ENCODE measurements around the gene TRIP12. TPM values are rescaled to one million over a fixed set of nuclear protein-coding genes. Genes with fewer than 3 reads are reported as not detected.
"Not testable (repeated sequence)": the region's sequence is repeated elsewhere in the genome, so short reads cannot be mapped to it uniquely, and the experiment has no call there.

The TRIP12 gene
- total RNA-seq, 1 donor from 2014 or later, result 162 TPM

DNA sequence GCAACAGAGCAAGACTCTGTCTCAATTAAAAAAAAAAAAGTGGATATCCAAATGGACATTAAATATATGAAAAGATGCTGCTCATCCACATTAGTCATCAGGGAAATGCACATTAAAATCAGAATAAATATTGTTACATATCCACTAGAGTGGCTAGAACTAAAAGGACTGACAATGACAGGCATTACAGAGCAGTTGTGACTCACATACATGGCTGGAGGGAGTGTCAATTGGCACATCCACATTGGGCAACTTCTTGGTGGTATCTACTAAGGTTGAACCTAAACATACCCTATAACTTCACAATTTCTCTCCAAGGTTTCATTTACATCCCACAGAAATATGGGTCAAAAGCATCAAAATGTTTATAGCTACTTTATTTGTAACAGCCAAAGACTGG is 193.4 kb downstream of the TRIP12 start:
- Histone ChIP-seq H3K27me3 (no peaks in the 10 kb centered on the region), H3K4me1 (no peaks in the 10 kb centered on the region), H3K36me3 (no peaks in the 10 kb centered on the region), H3K9me3 (no peaks in the 10 kb centered on the region), H3K27ac (no peak overlapping the region), H3K4me3 (no peak overlapping the region)
- no peak for TF ChIP-seq POLR2AphosphoS5 (IDR thresholded peaks at IDR 0.05; ENCODE audit: insufficient read depth in 1 of 2, low read depth in 1 of 2)
- TF ChIP-seq, protein P1, sequence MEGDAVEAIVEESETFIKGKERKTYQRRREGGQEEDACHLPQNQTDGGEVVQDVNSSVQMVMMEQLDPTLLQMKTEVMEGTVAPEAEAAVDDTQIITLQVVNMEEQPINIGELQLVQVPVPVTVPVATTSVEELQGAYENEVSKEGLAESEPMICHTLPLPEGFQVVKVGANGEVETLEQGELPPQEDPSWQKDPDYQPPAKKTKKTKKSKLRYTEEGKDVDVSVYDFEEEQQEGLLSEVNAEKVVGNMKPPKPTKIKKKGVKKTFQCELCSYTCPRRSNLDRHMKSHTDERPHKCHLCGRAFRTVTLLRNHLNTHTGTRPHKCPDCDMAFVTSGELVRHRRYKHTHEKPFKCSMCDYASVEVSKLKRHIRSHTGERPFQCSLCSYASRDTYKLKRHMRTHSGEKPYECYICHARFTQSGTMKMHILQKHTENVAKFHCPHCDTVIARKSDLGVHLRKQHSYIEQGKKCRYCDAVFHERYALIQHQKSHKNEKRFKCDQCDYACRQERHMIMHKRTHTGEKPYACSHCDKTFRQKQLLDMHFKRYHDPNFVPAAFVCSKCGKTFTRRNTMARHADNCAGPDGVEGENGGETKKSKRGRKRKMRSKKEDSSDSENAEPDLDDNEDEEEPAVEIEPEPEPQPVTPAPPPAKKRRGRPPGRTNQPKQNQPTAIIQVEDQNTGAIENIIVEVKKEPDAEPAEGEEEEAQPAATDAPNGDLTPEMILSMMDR (IDR thresholded peaks at IDR 0.05), result no peak
- TF ChIP-seq POLR2A (IDR thresholded peaks at IDR 0.05), result no peak
- intact Hi-C loops (cut with DNase I), result no loop called here
- no peak for DNase-seq (ENCODE audit: extremely low spot score in 2 of 2)

DNA sequence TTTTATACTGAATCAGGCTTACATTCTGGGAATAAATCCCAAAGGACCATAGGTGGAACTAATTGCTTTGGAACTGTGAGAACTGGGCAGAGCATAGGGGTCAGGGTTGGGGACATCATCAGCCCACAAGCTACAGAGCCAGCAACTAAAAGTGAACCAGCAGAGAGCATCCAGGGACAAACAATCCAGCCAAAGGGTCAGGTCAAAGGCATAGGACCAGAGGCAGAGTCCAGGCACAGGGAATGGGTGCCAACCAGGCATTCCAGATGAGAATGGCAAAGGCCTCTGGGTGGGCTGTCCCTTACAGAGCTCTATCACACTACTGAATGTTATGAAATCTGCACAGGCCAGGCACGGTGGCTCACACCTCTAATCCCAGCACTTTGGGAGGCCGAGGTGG is 195.2 kb downstream of the TRIP12 start:
- Histone ChIP-seq H3K4me1 (no peaks in the 10 kb centered on the region), H3K27me3 (no peaks in the 10 kb centered on the region), H3K27ac (no peak overlapping the region), H3K9me3 (no peaks in the 10 kb centered on the region), H3K4me3 (no peak overlapping the region), H3K36me3 (no peaks in the 10 kb centered on the region)
- intact Hi-C loops (cut with DNase I), result no loop called here
- TF ChIP-seq POLR2A (IDR thresholded peaks at IDR 0.05) (no peak), POLR2AphosphoS5 (IDR thresholded peaks at IDR 0.05; ENCODE audit: insufficient read depth in 1 of 2, low read depth in 1 of 2) (no peak)
- TF ChIP-seq, protein P1 (IDR thresholded peaks at IDR 0.05), result no peak
- no peak for DNase-seq (ENCODE audit: extremely low spot score in 2 of 2)

DNA sequence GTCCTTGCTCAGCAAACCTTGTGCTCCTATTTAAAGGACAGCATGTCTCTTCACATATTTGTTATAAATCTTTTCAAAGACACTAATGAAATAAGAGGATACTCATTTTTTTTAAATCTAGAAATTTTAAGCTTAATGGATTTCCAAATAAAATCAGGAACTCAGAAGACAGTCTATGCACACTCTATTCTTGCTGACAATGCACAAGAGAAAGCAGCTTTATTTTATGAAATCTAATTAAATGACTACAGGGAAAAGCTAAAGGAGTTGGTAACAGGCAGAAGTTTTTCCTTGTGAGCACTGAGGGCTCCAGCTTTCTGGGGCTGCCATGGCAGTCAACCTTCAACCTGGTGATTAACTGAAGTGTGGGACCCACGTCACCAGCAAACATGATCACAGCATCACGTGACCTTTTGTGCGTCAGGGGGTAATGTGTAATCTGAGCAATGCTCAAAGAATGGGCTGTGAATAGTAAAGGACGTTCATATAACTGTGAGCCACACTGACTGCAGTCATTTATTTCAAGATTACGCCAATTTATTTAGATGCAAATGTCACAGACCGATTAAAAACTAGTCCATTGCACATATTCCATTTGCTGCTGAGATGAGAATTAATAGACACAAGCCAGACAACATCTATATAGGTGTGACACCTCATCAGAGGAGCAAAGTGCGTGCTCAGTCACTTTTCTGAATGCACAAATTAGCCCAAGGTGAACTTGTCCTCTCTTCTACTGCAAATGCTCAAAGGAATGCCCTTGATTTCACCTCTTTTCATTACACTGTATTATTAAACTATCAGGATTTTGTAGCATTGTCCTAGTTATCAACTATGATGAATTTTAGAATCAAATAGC is 195.9 kb downstream of the TRIP12 start:
- Histone ChIP-seq H3K4me1 (no peaks in the 10 kb centered on the region), H3K9me3 (no peaks in the 10 kb centered on the region), H3K27me3 (no peaks in the 10 kb centered on the region), H3K4me3 (no peak overlapping the region), H3K27ac (no peak overlapping the region), H3K36me3 (no peaks in the 10 kb centered on the region)
- DNase-seq (ENCODE audit: extremely low spot score in 2 of 2), result no peak
- intact Hi-C loops (cut with DNase I), result no loop called here
- TF ChIP-seq, protein P1 (IDR thresholded peaks at IDR 0.05), result no peak
- no peak for TF ChIP-seq POLR2AphosphoS5 (IDR thresholded peaks at IDR 0.05; ENCODE audit: insufficient read depth in 1 of 2, low read depth in 1 of 2)
- TF ChIP-seq POLR2A (IDR thresholded peaks at IDR 0.05), result no peak

DNA sequence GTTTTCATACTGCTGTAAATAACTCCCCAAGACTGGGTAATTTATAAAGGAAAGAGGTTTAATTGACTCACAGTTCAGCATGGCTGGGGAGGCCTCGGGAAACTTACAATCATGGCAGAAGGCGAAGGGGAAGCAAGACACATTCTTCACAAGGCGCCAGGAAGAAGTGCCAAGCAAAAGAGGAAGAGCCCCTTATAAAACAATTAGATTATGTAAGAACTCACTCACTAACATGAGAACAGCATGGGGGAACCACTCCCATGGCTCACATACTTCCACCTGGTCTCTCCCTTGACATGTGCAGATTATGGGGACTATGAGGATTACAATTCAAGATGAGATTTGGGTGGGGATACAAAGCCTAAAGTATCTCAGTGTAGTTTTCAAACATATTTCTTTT is 198.6 kb downstream of the TRIP12 start:
- H3K36me3 ChIP-seq; DNase-seq (ENCODE audit: extremely low spot score in 2 of 2); H3K4me1 ChIP-seq; H3K4me3 ChIP-seq; H3K27ac ChIP-seq; H3K27me3 ChIP-seq; H3K9me3 ChIP-seq; intact Hi-C loops (cut with DNase I): not testable (repeated sequence)

DNA sequence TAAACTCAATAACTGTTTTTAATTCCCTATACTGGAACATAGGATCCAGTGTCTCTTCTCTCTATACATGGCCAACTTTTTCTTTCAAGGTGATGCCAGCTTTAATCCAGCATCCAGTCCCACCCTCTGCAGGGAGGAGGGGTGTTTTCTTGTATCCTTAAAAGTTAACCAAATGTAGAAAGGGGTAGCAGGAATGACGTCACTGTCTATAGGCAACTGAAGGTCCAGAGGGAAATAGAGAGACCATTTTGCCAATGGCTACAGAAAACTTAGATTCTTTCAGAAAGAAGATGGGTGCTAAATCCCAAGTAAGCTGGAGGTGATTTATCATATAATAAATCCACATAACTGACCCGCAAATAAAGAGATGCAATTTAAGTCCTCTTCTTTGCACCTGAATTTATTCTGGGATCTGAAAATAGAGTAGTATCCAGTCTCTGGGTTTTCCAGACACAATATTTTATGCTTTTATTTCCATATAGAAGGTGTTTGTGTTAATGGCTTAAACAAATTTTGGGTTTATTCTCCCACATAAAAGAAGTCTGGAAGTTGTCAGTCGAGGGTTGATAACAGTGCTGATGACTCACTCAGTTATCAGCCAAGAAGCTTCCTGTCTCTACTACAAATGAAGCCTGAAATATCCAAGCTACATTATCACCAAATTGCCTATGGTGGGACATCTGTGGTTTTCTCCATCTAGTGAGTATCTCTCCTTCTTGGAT is 201.7 kb downstream of the TRIP12 start:
- Histone ChIP-seq H3K27me3 (no peaks in the 10 kb centered on the region), H3K27ac (no peak overlapping the region)
- TF ChIP-seq, protein P1 (IDR thresholded peaks at IDR 0.05), result no peak

More for the DNA sequence above, 201.7 kb downstream of the TRIP12 start:
- intact Hi-C loops (cut with DNase I), result no loop called here
- DNase-seq (ENCODE audit: extremely low spot score in 2 of 2), result no peak
- peaks cover 4% of the 10 kb centered on the region for H3K4me1 ChIP-seq
- no peaks in the 10 kb centered on the region for H3K9me3 ChIP-seq
- no peaks in the 10 kb centered on the region for H3K36me3 ChIP-seq
- no peak overlapping the region for H3K4me3 ChIP-seq
